ENCODE data around the gene ANKMY1. TPM values are rescaled to one million over a fixed set of nuclear protein-coding genes. Genes with fewer than 3 reads are reported as not detected.

Gene ANKMY1
- total and polyA plus RNA-seq, 2 donors (not counting 1 experiment from before 2014, with no cell fraction given): 51.7 to 72.1 TPM

- H3K4me2 ChIP-seq (replicated peaks; ENCODE audit: low read depth, low read length, poor library complexity, severe bottlenecking): no peak overlapping the region
- no peaks in the 10 kb centered on the region for H4K20me1 ChIP-seq (ENCODE audit: control insufficient read depth, insufficient read depth, low read length, poor library complexity, severe bottlenecking)
- Mint-ChIP-seq H3K4me1 (no peaks in the 10 kb centered on the region), H3K27me3 (no peaks in the 10 kb centered on the region), H3K9me3 (ENCODE audit: insufficient read depth) (no peaks in the 10 kb centered on the region), H3K27ac (no peak overlapping the region), H3K4me3 (no peak overlapping the region)
- H2AFZ ChIP-seq (ENCODE audit: insufficient read depth, low read depth, low read length, poor library complexity, severe bottlenecking): no peak overlapping the region
- 93% methylated on average over 21 of the region's 22 CpGs for WGBS (ENCODE audit: insufficient coverage)
- no peak for ATAC-seq (ENCODE audit: low read depth)
- CTCF ChIA-PET: no interaction called here
- TF ChIP-seq EZH2 (IDR thresholded peaks at IDR 0.05; ENCODE audit: borderline replicate concordance, insufficient read depth, low read depth, low read length, poor library complexity, severe bottlenecking) (no peak), CTCF (IDR thresholded peaks at IDR 0.05) (no peak)
- H3K9ac ChIP-seq (ENCODE audit: low read length): no peak overlapping the region
- peaks cover 0 to 3% (median 0%) of the 10 kb centered on the region in 3 donors for H3K9me3 ChIP-seq (ENCODE audit: control extremely low read depth in 1 of 3, control insufficient read depth in 2 of 3, insufficient read depth in 1 of 3, low read length in 2 of 3)
- no peak overlapping the region for H3K27ac ChIP-seq (ENCODE audit: low read length in 2 of 2)
- no peak for DNase-seq
- H3K4me1 ChIP-seq (ENCODE audit: control insufficient read depth in 2 of 2, insufficient read depth in 2 of 2, low read length in 2 of 2): no peaks in the 10 kb centered on the region
- no peaks in the 10 kb centered on the region for H3K27me3 ChIP-seq (replicated peaks in 1 of 4; ENCODE audit: control extremely low read depth in 1 of 4, control insufficient read depth in 3 of 4, insufficient read depth in 4 of 4, low read length in 3 of 4)
- POLR2A ChIA-PET: no interaction called here
- H3K79me2 ChIP-seq (ENCODE audit: control insufficient read depth, insufficient read depth, low read length): no peaks in the 10 kb centered on the region
- intact Hi-C loops (cut with micrococcal nuclease): no loop called here
- H3K4me3 ChIP-seq (ENCODE audit: control extremely low read depth in 1 of 5, extremely low read depth in 1 of 5, insufficient read depth in 1 of 5, low read depth in 2 of 5, low read length in 4 of 5): no peak overlapping the region
- no peaks in the 10 kb centered on the region for H3K36me3 ChIP-seq (replicated peaks in 1 of 2; ENCODE audit: control extremely low read depth in 1 of 2, control insufficient read depth in 1 of 2, extremely low read depth in 1 of 2, insufficient read depth in 2 of 2, low read length in 1 of 2)
Observed at GRCh38 chr2:240463274-240463865, 94.4 kb downstream of the ANKMY1 start.

- Mint-ChIP-seq H3K9me3 (ENCODE audit: insufficient read depth) (no peaks in the 10 kb centered on the region), H3K27ac (no peak overlapping the region), H3K27me3 (no peaks in the 10 kb centered on the region), H3K4me3 (no peak overlapping the region), H3K4me1 (no peaks in the 10 kb centered on the region)
- Histone ChIP-seq H3K4me1 (ENCODE audit: control insufficient read depth in 2 of 2, insufficient read depth in 2 of 2, low read length in 2 of 2) (no peaks in the 10 kb centered on the region), H3K36me3 (replicated peaks in 1 of 2; ENCODE audit: control extremely low read depth in 1 of 2, control insufficient read depth in 1 of 2, extremely low read depth in 1 of 2, insufficient read depth in 2 of 2, low read length in 1 of 2) (no peaks in the 10 kb centered on the region), H4K20me1 (ENCODE audit: control insufficient read depth, insufficient read depth, low read length, poor library complexity, severe bottlenecking) (no peaks in the 10 kb centered on the region), H3K4me3 (ENCODE audit: control extremely low read depth in 1 of 5, extremely low read depth in 1 of 5, insufficient read depth in 1 of 5, low read depth in 2 of 5, low read length in 4 of 5) (no peak overlapping the region), H3K27me3 (replicated peaks in 1 of 4; ENCODE audit: control extremely low read depth in 1 of 4, control insufficient read depth in 3 of 4, insufficient read depth in 4 of 4, low read length in 3 of 4) (peaks cover 0 to 2% (median 0%) of the 10 kb centered on the region in 4 experiments), H3K9me3 (ENCODE audit: control extremely low read depth in 1 of 3, control insufficient read depth in 2 of 3, insufficient read depth in 1 of 3, low read length in 2 of 3) (peaks cover 0 to 3% (median 0%) of the 10 kb centered on the region in 3 donors), H3K27ac (ENCODE audit: low read length in 2 of 2) (no peak overlapping the region), H3K79me2 (ENCODE audit: control insufficient read depth, insufficient read depth, low read length) (no peaks in the 10 kb centered on the region), H2AFZ (ENCODE audit: insufficient read depth, low read depth, low read length, poor library complexity, severe bottlenecking) (no peak overlapping the region), H3K4me2 (replicated peaks; ENCODE audit: low read depth, low read length, poor library complexity, severe bottlenecking) (no peak overlapping the region), H3K9ac (ENCODE audit: low read length) (no peak overlapping the region)
- TF ChIP-seq EZH2 (IDR thresholded peaks at IDR 0.05; ENCODE audit: borderline replicate concordance, insufficient read depth, low read depth, low read length, poor library complexity, severe bottlenecking) (no peak), CTCF (IDR thresholded peaks at IDR 0.05) (no peak)
- POLR2A ChIA-PET: no interaction called here
- CTCF ChIA-PET: no interaction called here
- no peak for ATAC-seq (ENCODE audit: low read depth)
- intact Hi-C loops (cut with micrococcal nuclease): no loop called here
- DNase-seq: no peak
- WGBS (ENCODE audit: insufficient coverage): 89% methylated on average over 14 of the region's 16 CpGs
Observed at GRCh38 chr2:240462707-240463273, 95.0 kb downstream of the ANKMY1 start.
